GM19240 (cell line): Measurements from ENCODE around the gene ZNF630.
"Not testable (repeated sequence)": the region's sequence is repeated elsewhere in the genome, so short reads cannot be mapped to it uniquely, and the experiment has no call there.

Experiments
- DNase-seq: peaks from one replicate; pipeline ENCODE4 v3.0.0; 2011; ENCODE audit warnings: low spot score; ENCODE audit not compliant: insufficient read length

Gene ZNF630

DNA sequence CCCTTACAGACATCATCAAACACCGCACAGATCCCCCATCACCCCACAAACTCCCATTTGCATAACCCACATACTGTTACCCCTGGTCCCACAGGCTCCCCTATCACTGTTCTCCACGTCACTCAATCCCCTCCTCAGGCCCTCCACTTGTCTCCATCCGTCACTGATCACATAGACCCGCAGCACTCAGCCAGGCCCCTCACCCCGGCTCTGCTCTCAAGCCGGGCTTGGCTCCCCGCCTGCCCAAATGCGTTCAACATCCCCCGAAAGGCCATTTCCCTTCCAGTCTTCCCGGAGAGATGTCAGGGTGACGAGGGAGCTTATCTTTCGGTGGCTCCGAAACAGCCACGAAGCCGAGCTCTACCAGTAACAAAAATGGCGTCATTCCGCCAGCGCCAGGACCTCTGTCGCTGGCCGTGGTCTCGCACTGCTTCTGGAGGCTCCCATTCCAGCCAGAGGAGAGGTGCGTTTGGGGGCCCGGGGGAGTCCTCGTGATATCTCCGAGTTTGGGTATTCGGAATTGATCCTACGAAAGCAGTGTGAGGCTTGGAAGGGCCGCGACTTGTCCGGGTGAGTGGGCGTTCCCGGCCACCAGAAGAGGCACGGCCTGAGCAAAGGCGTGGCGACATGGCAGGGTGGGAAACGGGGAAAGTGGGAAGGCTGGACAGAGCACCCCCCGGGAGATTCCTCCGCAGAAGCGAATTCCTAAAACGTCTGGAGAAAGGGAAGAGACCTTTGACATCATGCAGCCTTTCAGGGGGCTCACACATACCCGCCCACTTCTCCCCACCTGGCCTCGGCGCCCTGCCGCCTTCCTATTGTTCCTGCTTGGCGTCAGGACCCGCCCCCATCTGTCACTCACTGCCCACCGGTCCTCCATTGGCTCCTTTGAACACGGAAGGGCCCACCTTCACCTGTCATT is at the start of gene ZNF630:
TSS of gene ZNF630 (minus strand) at position 577 of the 922 bp plus-strand sequence. CDS start 4,754 bp downstream, outside the sequence.
- DNase-seq, result peak; percentile 84

DNA sequence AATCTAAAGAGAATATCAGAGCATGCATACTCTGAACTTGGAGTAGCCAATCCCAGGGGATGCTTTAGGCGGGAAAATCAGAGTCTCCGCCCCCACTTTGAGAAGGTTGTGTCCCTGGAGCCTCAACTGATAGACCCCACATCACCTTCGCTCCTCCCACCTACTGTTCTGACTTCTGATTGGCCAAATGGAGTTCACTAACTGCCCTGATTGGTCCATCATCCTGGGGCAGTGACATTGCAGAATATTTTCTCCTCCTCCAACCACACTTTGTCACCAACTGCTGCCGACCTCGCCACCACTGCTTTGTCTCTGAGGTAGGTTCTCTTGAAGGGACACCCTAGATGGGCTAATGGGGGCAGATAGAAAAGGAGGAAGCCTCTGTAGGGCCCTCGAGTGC is 36.3 kb upstream of the ZNF630 start:
- no peak for DNase-seq

DNA sequence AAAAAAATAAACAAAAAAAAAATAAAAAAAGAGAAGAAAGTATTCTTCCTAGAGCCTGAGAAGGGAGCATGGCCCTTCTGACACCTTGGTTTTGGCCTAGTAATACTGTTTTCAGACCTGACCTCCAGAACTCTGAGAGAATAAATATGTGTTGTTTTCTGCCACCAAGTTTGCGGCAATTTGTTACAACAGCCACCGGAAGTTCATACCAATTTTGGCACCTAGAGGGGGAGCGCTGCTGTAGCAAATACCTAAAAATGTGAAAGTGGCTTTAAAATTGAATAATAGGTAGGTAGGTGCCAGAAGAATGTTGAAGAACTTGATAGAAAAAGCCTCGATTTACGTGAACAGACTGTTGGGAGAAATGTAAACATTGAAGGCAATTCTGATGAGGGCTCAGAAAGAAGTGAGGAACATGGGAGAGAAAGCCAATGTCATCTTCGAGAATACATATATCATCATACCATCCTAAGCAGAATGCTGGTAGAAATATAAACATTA is 31.5 kb upstream of the ZNF630 start:
- no peak for DNase-seq

DNA sequence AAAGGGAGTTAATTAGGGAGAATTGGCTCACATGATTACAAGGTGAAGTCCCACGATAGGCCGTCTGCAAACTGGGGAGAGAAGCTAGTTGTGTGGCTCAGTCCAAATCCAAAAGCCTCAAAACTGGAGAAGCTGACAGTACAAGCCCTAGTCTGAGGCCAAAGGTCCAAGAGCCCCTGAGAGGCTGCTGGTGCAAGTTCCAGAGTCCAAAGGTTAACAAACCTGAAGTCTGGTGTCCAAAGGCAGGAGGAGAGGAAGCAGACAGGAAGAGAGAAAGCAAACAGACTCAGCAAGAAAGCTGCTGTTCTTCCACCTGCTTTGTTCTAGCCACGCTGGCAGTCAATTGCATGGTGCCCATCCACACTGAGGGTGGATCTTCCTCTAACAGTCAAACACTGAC is 30.0 kb upstream of the ZNF630 start:
- DNase-seq, result no peak

GRCh38 chrX:48092558-48092957 is 21.1 kb upstream of the ZNF630 start:
- DNase-seq, result not testable (repeated sequence)

GRCh38 chrX:48090123-48090522 is 18.7 kb upstream of the ZNF630 start:
- DNase-seq, result no peak

GRCh38 chrX:48086082-48086481 is 14.6 kb upstream of the ZNF630 start:
- DNase-seq, result no peak

- no peak for DNase-seq
These were observed 12.3 kb upstream of the ZNF630 start for GRCh38 chrX:48083706-48084105.

DNA sequence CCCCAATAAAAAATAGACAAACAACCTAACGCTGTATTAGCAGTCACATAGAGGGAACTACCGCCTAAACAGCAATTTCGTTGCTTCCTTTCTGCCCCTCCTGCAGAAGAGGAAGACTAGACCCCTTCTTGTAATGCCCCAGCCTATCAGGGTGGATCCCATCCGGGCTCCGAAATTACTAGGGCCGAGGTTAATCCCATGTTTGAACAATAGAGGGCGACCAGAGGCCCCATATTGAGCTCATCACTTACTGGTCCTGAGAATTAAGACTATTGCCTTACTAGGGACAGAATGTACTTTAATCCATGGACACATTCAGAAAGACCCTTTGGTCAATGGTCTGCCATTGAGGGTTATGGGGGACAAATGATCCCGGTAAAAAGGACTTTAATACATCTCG is 11.8 kb upstream of the ZNF630 start:
- DNase-seq, result peak; percentile 65

GRCh38 chrX:48076343-48076742 is 4.9 kb upstream of the ZNF630 start:
- no peak for DNase-seq

- DNase-seq, result no peak
These were observed 656 bp upstream of the ZNF630 start for GRCh38 chrX:48071986-48072605.

- no peak for DNase-seq
These were observed 3.1 kb downstream of the ZNF630 start for GRCh38 chrX:48068096-48068887.

DNA sequence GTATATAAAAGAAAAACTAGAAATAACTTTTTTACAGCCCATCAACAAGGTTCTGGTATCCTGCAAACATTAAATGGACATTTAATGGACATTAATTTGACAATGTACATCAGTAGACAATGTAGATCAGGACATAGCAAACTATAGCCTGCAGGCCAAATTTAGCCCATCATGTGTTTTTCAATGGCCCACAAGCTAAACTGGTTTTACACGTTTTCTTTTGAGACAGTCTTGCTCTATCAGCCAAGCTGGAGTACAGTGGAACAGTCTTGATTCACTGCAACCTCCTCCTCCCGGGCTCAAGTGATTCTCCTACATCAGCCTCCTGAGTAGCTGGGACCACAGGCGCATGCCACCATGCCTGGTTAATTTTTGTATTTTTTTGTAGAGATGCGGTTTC is 7.2 kb downstream of the ZNF630 start:
- no peak for DNase-seq

GRCh38 chrX:48059296-48059639 is 12.2 kb downstream of the ZNF630 start:
- DNase-seq, result no peak

- DNase-seq, result no peak
These were observed 12.7 kb downstream of the ZNF630 start for GRCh38 chrX:48058621-48059295.

DNA sequence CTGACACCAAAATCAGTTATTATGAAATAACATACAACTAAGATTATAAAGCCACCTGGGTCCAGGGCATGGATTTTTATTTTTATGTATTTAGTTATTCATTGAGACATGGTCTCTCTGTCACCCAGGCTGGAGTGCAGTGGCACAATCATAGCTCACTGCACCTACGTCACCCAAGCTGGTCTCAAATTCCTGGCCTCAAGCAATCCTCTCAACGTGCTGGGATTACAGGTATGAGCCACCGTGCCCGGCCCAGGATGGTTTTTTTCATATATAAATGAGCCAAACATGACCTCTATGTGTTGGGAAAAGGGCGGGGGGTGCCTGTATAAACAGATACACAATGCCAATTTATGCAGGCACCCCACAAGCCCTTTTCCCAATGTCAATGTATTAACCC is 24.6 kb downstream of the ZNF630 start:
- no peak for DNase-seq

DNA sequence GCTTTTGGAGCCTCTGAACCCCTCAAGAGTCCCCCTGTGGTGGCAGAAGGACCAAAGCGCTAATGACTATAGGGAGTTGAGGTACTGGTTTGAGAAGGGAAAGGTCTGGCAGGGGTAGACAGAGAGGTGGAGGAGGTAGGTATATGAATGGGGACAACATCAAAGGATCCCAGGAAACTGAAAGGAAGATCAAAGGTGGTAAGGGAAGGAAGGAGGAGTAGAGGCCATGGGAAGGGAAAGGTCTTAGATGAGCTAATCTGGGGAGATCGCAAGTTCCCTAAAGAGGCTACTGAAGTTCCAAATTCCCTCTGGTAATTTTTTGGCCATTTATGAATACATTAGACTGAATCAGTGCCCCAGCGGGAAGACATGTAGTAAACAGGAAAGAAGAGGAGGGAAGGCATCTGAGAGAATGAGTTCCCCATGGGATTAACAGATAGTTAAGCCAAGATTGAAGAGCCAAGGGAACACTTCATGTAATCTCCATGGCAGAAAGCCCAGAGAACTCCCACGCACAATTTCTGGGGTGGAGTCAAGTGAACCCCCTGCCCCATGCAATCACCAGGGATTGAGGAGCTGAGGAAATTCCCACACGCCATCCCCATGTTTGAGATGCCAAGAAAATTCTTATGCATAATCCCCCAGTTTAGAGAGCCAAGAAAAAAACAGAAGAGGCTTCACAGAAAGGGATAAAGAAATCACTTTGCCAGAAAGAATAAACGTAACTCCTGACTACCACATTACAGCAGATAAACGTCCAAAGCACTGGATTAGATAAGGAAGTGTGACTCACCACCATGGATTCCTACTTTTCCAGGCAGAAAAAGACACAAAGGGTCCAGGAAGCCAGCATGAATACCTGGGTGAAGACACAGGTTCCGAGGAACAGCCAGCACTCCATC is 25.8 kb downstream of the ZNF630 start:
- no peak for DNase-seq

DNA sequence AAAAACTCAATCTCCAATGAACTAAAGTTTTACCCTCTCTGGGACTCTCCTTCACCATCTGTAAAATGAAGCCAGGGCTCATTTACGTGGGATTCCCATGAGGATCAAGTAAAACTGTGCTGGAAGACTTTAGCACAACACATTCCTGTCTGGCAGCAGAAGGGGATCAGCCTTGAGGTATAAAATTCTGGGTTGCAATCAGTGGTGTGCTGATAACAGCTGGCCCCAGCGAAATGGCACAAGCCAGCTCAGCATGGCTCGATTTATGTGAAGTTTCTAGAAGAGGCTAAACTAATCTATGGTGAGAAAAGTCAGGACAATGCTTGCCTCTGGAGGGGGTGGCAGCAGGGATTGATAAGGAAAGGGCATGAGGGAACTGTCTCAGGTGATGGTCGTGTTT is 28.4 kb downstream of the ZNF630 start:
- no peak for DNase-seq

DNA sequence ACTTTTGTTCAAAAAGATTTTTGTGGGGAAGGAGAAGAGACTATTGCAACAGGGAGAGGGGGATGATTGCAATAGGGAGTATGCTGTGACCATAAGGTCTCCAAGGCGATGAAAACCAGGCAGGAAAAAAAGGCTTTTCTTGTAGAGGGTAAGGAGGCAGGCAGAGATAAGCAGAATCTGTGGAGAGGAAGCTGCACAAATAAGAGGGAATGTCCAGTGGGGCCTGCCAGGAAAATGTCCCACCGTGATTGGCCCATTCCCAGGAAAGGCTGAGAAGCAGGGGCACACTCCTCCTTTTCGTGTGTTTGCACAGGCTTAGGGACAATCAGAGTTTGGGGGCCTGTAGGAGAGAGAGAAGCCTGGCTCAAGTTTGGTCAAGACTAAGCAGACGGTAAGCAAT is 35.5 kb downstream of the ZNF630 start:
- DNase-seq, result no peak

DNA sequence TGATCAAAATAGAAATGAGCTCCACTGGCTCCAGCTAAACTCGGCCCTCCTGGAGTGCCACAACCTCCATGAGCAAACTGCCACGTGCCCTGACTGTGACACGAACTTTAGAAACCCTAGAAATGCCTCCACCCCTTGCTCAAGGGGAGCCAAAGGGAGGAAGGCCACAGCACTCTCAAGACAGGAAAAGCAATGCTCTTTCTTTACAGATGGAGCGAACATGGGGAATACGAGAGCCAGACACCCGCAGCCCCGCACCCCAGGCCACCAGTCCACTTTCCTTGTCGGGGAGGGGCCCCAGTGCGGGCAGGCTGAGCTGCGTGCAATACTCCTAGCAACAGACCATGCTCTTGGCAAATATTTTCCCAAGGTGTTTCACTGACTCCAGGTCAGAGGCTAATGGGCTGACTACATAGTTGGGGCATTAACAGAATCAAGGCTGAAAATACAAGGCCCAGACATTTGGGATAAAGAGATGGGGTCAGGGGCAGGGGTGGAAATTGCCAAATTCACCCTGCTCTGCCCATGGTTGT is 40.7 kb downstream of the ZNF630 start:
- not testable (repeated sequence) for DNase-seq
